Esophagus (tissue), 2 donors: Measurements from ENCODE around the gene FGFRL1. TPM values are rescaled to one million over a fixed set of nuclear protein-coding genes. Genes with fewer than 3 reads are reported as not detected.

Experiments
- H3K27ac ChIP-seq, 2 donors: one replicate each; pipeline ENCODE4 v1.5.1; 2013; ENCODE audit warnings: low read depth in 2 of 2, mild to moderate bottlenecking in 2 of 2, inconsistent platforms in 1 of 2, low read length in 1 of 2, moderate library complexity in 1 of 2
- H3K27me3 ChIP-seq, 2 donors: one replicate each; pipeline ENCODE4 v1.6.1; 2013; ENCODE audit warnings: low read length in 2 of 2, control low read depth in 1 of 2, mild to moderate bottlenecking in 1 of 2; ENCODE audit not compliant: insufficient read depth in 2 of 2, control insufficient read depth in 1 of 2
- H3K36me3 ChIP-seq, 2 donors: one replicate each; pipeline ENCODE4 v1.6.1; 2013; ENCODE audit warnings: low read length in 1 of 2; ENCODE audit not compliant: control insufficient read depth in 2 of 2, insufficient read depth in 2 of 2
- H3K4me1 ChIP-seq, 2 donors: one replicate each; pipeline ENCODE4 v1.6.1; 2013; ENCODE audit warnings: low read length in 1 of 2; ENCODE audit not compliant: control insufficient read depth in 2 of 2, insufficient read depth in 2 of 2
- H3K4me3 ChIP-seq, 2 donors: one replicate each; pipeline ENCODE4 v1.5.1; 2013; ENCODE audit warnings: low read length in 2 of 2, mild to moderate bottlenecking in 2 of 2, low read depth in 1 of 2, moderate library complexity in 1 of 2
- H3K9me3 ChIP-seq, 2 donors: one replicate each; pipeline ENCODE4 v1.6.1; 2013; ENCODE audit warnings: mild to moderate bottlenecking in 2 of 2, low read depth in 1 of 2, low read length in 1 of 2, moderate library complexity in 1 of 2; ENCODE audit not compliant: control insufficient read depth in 2 of 2, insufficient read depth in 1 of 2
- WGBS, 2 donors: extraction: QIAGEN DNeasy Blood & Tissue Kit; methylation state at CpG; one replicate each; pipeline ENCODE4 v1.1.7; 2013; 5-methylcytosine and 5-hydroxymethylcytosine counted together
- polyA plus RNA-seq, 2 donors: library from polyadenylated mRNA; stranded (reverse); fragments of 200-250 nt; gene quantifications; one replicate each; pipeline ENCODE4 v1.2.3, GENCODE V29; 2013
- donor health status: healthy with polysubstance abuse.
- donor health status: Bipolar disorder and iron deficiency.

Gene FGFRL1
- polyA plus RNA-seq, 2 donors = 2.3 to 3.4 TPM

GRCh38 chr4:992297-993110 lies 18.9 kb upstream of the FGFRL1 start:
- Histone ChIP-seq H3K4me3 (no peak overlapping the region), H3K27ac (peak overlapping the region; percentile 33 to 45)
- WGBS, 2 donors = 50 to 58% methylated on average over 25 of the region's 25 CpGs

GRCh38 chr4:993111-994029 lies 18.1 kb upstream of the FGFRL1 start, which contains the start of gene SLC26A1:
SLC26A1 (minus strand) TSS chr4:993404; CDS start chr4:991703, 1,701 bp downstream.
- Histone ChIP-seq H3K36me3 (peaks cover 2 to 18% of the 10 kb centered on the region in 2 donors), H3K9me3 (no peaks in the 10 kb centered on the region), H3K27me3 (peaks cover 0 to 12% of the 10 kb centered on the region in 2 donors), H3K4me1 (peaks cover 3 to 19% of the 10 kb centered on the region in 2 donors), H3K27ac (peak within 1 kb of the TSS; percentile 33 to 45), H3K4me3 (no peak within 1 kb of the TSS)
- WGBS, 2 donors = 78 to 84% methylated on average over 37 of the region's 37 CpGs

More at GRCh38 chr4:992297-993110, 18.9 kb upstream of the FGFRL1 start:
- Histone ChIP-seq H3K4me1 (peaks cover 6 to 22% of the 10 kb centered on the region in 2 donors), H3K36me3 (peaks cover 2 to 18% of the 10 kb centered on the region in 2 donors), H3K27me3 (peaks cover 0 to 5% of the 10 kb centered on the region in 2 donors), H3K9me3 (no peaks in the 10 kb centered on the region)

GRCh38 chr4:995311-996026 lies 16.0 kb upstream of the FGFRL1 start:
- H3K36me3 ChIP-seq = peaks cover 0 to 7% of the 10 kb centered on the region in 2 donors
- H3K9me3 ChIP-seq = no peaks in the 10 kb centered on the region
- peaks cover 3 to 21% of the 10 kb centered on the region in 2 donors for H3K4me1 ChIP-seq
- H3K4me3 ChIP-seq = no peak overlapping the region
- H3K27me3 ChIP-seq = peaks cover 0 to 14% of the 10 kb centered on the region in 2 donors
- H3K27ac ChIP-seq = no peak overlapping the region
- WGBS, 2 donors = 91% methylated on average over 23 of the region's 23 CpGs

- peaks cover 3 to 21% of the 10 kb centered on the region in 2 donors for H3K4me1 ChIP-seq
- H3K4me3 ChIP-seq = no peak overlapping the region
- H3K9me3 ChIP-seq = no peaks in the 10 kb centered on the region
- peaks cover 0 to 3% of the 10 kb centered on the region in 2 donors for H3K36me3 ChIP-seq
- H3K27me3 ChIP-seq = peaks cover 0 to 19% of the 10 kb centered on the region in 2 donors
- no peak overlapping the region for H3K27ac ChIP-seq
- WGBS, 2 donors = 66 to 69% methylated on average over 13 to 15 of the region's 15 CpGs
Observed at GRCh38 chr4:996030-996996, 15.1 kb upstream of the FGFRL1 start.

GRCh38 chr4:996997-997374 lies 14.4 kb upstream of the FGFRL1 start:
- Histone ChIP-seq H3K27ac (no peak overlapping the region), H3K4me1 (peaks cover 3 to 23% of the 10 kb centered on the region in 2 donors), H3K4me3 (peak overlapping the region in 1 of 2 donors; percentile 17), H3K9me3 (peaks cover 0 to 2% of the 10 kb centered on the region in 2 donors), H3K36me3 (no peaks in the 10 kb centered on the region), H3K27me3 (peaks cover 0 to 24% of the 10 kb centered on the region in 2 donors)
- 6% methylated on average over 19 to 25 of the region's 25 CpGs for WGBS, 2 donors

GRCh38 chr4:997375-998071 lies 13.9 kb upstream of the FGFRL1 start:
- peak overlapping the region; percentile 4 to 17 for H3K4me3 ChIP-seq
- peaks cover 0 to 30% of the 10 kb centered on the region in 2 donors for H3K27me3 ChIP-seq
- 2% methylated on average over 61 to 68 of the region's 68 CpGs for WGBS, 2 donors
- H3K36me3 ChIP-seq = no peaks in the 10 kb centered on the region
- no peak overlapping the region for H3K27ac ChIP-seq
- H3K4me1 ChIP-seq = peaks cover 3 to 23% of the 10 kb centered on the region in 2 donors
- H3K9me3 ChIP-seq = peaks cover 0 to 2% of the 10 kb centered on the region in 2 donors

GRCh38 chr4:998096-998691 lies 13.2 kb upstream of the FGFRL1 start:
- Histone ChIP-seq H3K36me3 (no peaks in the 10 kb centered on the region), H3K4me1 (peaks cover 0 to 22% of the 10 kb centered on the region in 2 donors), H3K4me3 (no peak overlapping the region), H3K27me3 (peaks cover 0 to 36% of the 10 kb centered on the region in 2 donors), H3K9me3 (peaks cover 0 to 2% of the 10 kb centered on the region in 2 donors), H3K27ac (no peak overlapping the region)
- 33 to 56% methylated on average over 9 to 12 of the region's 12 CpGs for WGBS, 2 donors
